H1 (cell line): ENCODE measurements around the gene EBF3. TPM values are rescaled to one million over a fixed set of nuclear protein-coding genes. Genes with fewer than 3 reads are reported as not detected.

ENCODE experiments used
- CTCF ChIA-PET: fragments of 300-600 bp; sonication (Branson Sonifier 250); formaldehyde crosslinking; loops from one replicate; lab custom pipeline; 2021; ENCODE audit not compliant: partially characterized antibody; lab: Charles Lee
- POLR2A ChIA-PET: fragments of 300-600 bp; sonication (Branson Sonifier 250); formaldehyde crosslinking; loops from one replicate; lab custom pipeline; 2021; ENCODE audit warnings: inconsistent platforms; ENCODE audit not compliant: partially characterized antibody; lab: Charles Lee
- DNase-seq, 2 experiments: peaks; one replicate each; pipeline versions ENCODE4 v3.0.0 to v3.0.0-alpha.2; 2010 to 2022; ENCODE audit warnings: low spot score in 2 of 2, low read depth in 1 of 2, mixed read lengths in 1 of 2
- FAIRE-seq: peaks from 2 replicates; lab custom pipeline; 2011; peaks lifted over from hg19 to GRCh38; lab: Jason Lieb, UNC
- H2AFZ ChIP-seq: 2 replicates; pipeline ENCODE4 v1.8.1; 2012; ENCODE audit warnings: low read length, inconsistent platforms
- H2AK5ac ChIP-seq: 2 replicates; pipeline ENCODE4 v1.6.1; 2013; ENCODE audit warnings: low read depth, low read length
- H2BK120ac ChIP-seq: replicated peaks from 2 replicates; pipeline ENCODE3; 2013; ENCODE audit warnings: low read depth, low read length, inconsistent platforms
- H2BK12ac ChIP-seq: 2 replicates; pipeline ENCODE4 v1.6.1; 2013; ENCODE audit warnings: low read depth, low read length
- H2BK15ac ChIP-seq: 2 replicates; pipeline ENCODE4 v1.6.1; 2013; ENCODE audit warnings: low read length
- H2BK20ac ChIP-seq: 2 replicates; pipeline ENCODE4 v1.6.1; 2013; ENCODE audit warnings: low read length
- H2BK5ac ChIP-seq: 2 replicates; pipeline ENCODE4 v1.6.1; 2013; ENCODE audit warnings: low read depth, low read length
- H3K14ac ChIP-seq: 2 replicates; pipeline ENCODE4 v1.6.1; 2013; ENCODE audit warnings: inconsistent platforms; ENCODE audit not compliant: insufficient read length
- H3K18ac ChIP-seq: 2 replicates; pipeline ENCODE4 v1.6.1; 2013; ENCODE audit warnings: low read length; ENCODE audit errors: extremely low read depth
- H3K23ac ChIP-seq: 2 replicates; pipeline ENCODE4 v1.6.1; 2013; ENCODE audit warnings: inconsistent platforms; ENCODE audit not compliant: insufficient read length
- H3K23me2 ChIP-seq: 2 replicates; pipeline ENCODE4 v1.6.1; 2013; ENCODE audit warnings: low read depth, low read length
- H3K27ac ChIP-seq: 2 replicates; pipeline ENCODE4 v1.6.1; 2011; ENCODE audit warnings: low read depth, low read length, inconsistent platforms
- H3K27me3 ChIP-seq, 4 experiments: replicated peaks in 1 of 4; 1 replicate in 1 of 4; 2 replicates in 3 of 4; pipeline versions ENCODE4 v1.6.1 to v1.8.1; 2011 to 2013; ENCODE audit warnings: low read length in 3 of 4, mild to moderate bottlenecking in 3 of 4, inconsistent platforms in 2 of 4, mixed read lengths in 2 of 4, moderate library complexity in 1 of 4; ENCODE audit not compliant: control insufficient read depth in 3 of 4, insufficient read depth in 3 of 4; ENCODE audit errors: extremely low read depth in 1 of 4
- H3K36me3 ChIP-seq, 4 experiments: 2 replicates each; pipeline versions ENCODE4 v1.6.1 to v1.8.1; 2011 to 2013; ENCODE audit warnings: mild to moderate bottlenecking in 4 of 4, low read length in 3 of 4, moderate library complexity in 2 of 4, control low read depth in 1 of 4, inconsistent platforms in 1 of 4; ENCODE audit not compliant: insufficient read depth in 4 of 4, control insufficient read depth in 2 of 4
- H3K4ac ChIP-seq: replicated peaks from 2 replicates; pipeline ENCODE3; 2013; ENCODE audit warnings: low read length, low read depth, mixed read lengths, inconsistent platforms; ENCODE audit not compliant: insufficient read length
- H3K4me1 ChIP-seq, 4 experiments: replicated peaks in 1 of 4; 1 replicate in 1 of 4; 2 replicates in 3 of 4; pipeline versions ENCODE4 v1.6.1 to v1.8.1; 2011 to 2013; ENCODE audit warnings: low read length in 3 of 4, inconsistent platforms in 2 of 4, mixed read lengths in 1 of 4; ENCODE audit not compliant: insufficient read depth in 4 of 4, control insufficient read depth in 3 of 4
- H3K4me2 ChIP-seq, 2 experiments: 2 replicates each; pipeline versions ENCODE4 v1.6.1 to v1.8.1; 2011 to 2013; ENCODE audit warnings: low read depth in 2 of 2, low read length in 2 of 2, control low read depth in 1 of 2, inconsistent platforms in 1 of 2, mild to moderate bottlenecking in 1 of 2; ENCODE audit not compliant: insufficient read depth in 1 of 2
- H3K4me3 ChIP-seq, 4 experiments: fragments of 200-600, 300-600 bp in 1 of 4; sonication (generic), shearing (Covaris generic), sonication (Bioruptor Twin) in 1 of 4; 2 replicates each; pipeline versions ENCODE4 v1.5.1 to v1.8.1; 2011 to 2016; ENCODE audit warnings: low read length in 4 of 4, low read depth in 3 of 4, control low read depth in 2 of 4, inconsistent platforms in 2 of 4, mild to moderate bottlenecking in 2 of 4, mixed read lengths in 1 of 4, moderate library complexity in 1 of 4; ENCODE audit not compliant: insufficient read depth in 2 of 4; ENCODE audit errors: extremely low read depth in 1 of 4
- H3K56ac ChIP-seq: replicated peaks from 2 replicates; pipeline ENCODE3; 2013; ENCODE audit warnings: low read depth, mild to moderate bottlenecking, mixed read lengths, low read length, inconsistent platforms; ENCODE audit not compliant: insufficient read length
- H3K79me1 ChIP-seq: 2 replicates; pipeline ENCODE4 v1.6.1; 2013; ENCODE audit warnings: low read depth, low read length, control low read depth
- H3K79me2 ChIP-seq, 2 experiments: 2 replicates each; pipeline versions ENCODE4 v1.6.1 to v1.8.1; 2012 to 2013; ENCODE audit warnings: low read length in 2 of 2, mild to moderate bottlenecking in 2 of 2, inconsistent platforms in 1 of 2; ENCODE audit not compliant: insufficient read depth in 2 of 2, control insufficient read depth in 1 of 2
- H3K9ac ChIP-seq, 4 experiments: replicated peaks in 1 of 4; 1 replicate in 1 of 4; 2 replicates in 3 of 4; pipeline versions ENCODE4 v1.6.1 to v1.8.1; 2011 to 2013; ENCODE audit warnings: low read depth in 3 of 4, low read length in 3 of 4, control low read depth in 2 of 4, mild to moderate bottlenecking in 2 of 4, moderate library complexity in 2 of 4, inconsistent platforms in 1 of 4; ENCODE audit errors: extremely low read depth in 1 of 4
- H3K9me3 ChIP-seq, 2 experiments: 2 replicates each; pipeline versions ENCODE4 v1.6.1 to v1.8.1; 2012 to 2013; ENCODE audit warnings: mild to moderate bottlenecking in 2 of 2, moderate library complexity in 2 of 2, control low read depth in 1 of 2, inconsistent platforms in 1 of 2, low read depth in 1 of 2, low read length in 1 of 2, mixed read lengths in 1 of 2; ENCODE audit not compliant: insufficient read depth in 2 of 2
- H4K20me1 ChIP-seq, 2 experiments: replicated peaks in 1 of 2; 2 replicates each; pipeline versions ENCODE3 to v1.8.1; 2011 to 2013; ENCODE audit warnings: inconsistent platforms in 2 of 2, low read length in 2 of 2, mild to moderate bottlenecking in 1 of 2; ENCODE audit not compliant: insufficient read depth in 2 of 2, control insufficient read depth in 1 of 2
- H4K5ac ChIP-seq: 2 replicates; pipeline ENCODE4 v1.6.1; 2013; ENCODE audit warnings: low read length, low read depth, mixed read lengths, inconsistent platforms; ENCODE audit not compliant: insufficient read length
- H4K8ac ChIP-seq: 2 replicates; pipeline ENCODE4 v1.8.0; 2013; ENCODE audit warnings: mild to moderate bottlenecking, moderate library complexity, low read length, inconsistent platforms; ENCODE audit not compliant: insufficient read depth; ENCODE audit errors: extremely low read depth
- H4K91ac ChIP-seq: replicated peaks from 2 replicates; pipeline ENCODE3; 2013; ENCODE audit warnings: low read length, mixed read lengths, inconsistent platforms; ENCODE audit not compliant: insufficient read length
- ATF2 ChIP-seq: IDR thresholded peaks from 2 replicates; pipeline ENCODE4 v1.6.1; 2012; ENCODE audit warnings: low read length, inconsistent platforms
- CREB1 ChIP-seq: IDR thresholded peaks from 2 replicates; pipeline ENCODE4 v1.6.1; 2012; ENCODE audit warnings: inconsistent platforms
- YY1 ChIP-seq: IDR thresholded peaks from 2 replicates; pipeline ENCODE4 v1.6.1; 2011; ENCODE audit warnings: low read depth, mild to moderate bottlenecking, low read length
- WGBS, 2 experiments: shearing (Covaris generic) in 1 of 2; methylation state at CpG; one replicate each; pipeline versions ENCODE4 v1.1.6 to v1.1.7; 2013 to 2015; ENCODE audit warnings: low lambda C conversion rate in 2 of 2, mixed read lengths in 2 of 2, inconsistent platforms in 1 of 2, low coverage in 1 of 2, missing lambda C conversion rate in 1 of 2; ENCODE audit not compliant: insufficient replicate concordance in 2 of 2, insufficient coverage in 1 of 2, insufficient read length in 1 of 2; ENCODE audit errors: extremely low coverage in 1 of 2, missing lambda C conversion rate in 1 of 2; 5-methylcytosine and 5-hydroxymethylcytosine counted together
- polyA plus RNA-seq, 7 experiments: library from polyadenylated mRNA; depleted of rRNA in 3 of 7; stranded (reverse) in 5 of 7; unstranded in 2 of 7; fragments of >200 nt in 5 of 7; fragments of 200-250 nt in 2 of 7; gene quantifications; 1 replicate in 5 of 7; 2 replicates in 1 of 7; 4 replicates in 1 of 7; pipeline versions ENCODE4 v1.2.1 to v1.2.3, GENCODE V29; 2011 to 2013; ENCODE audit warnings: missing spikeins in 2 of 7, mixed read lengths in 2 of 7
- total RNA-seq: library from RNA; stranded (reverse); fragmentation: NEBNext Ultra II Directional; extraction: Animal tissue kit (Norgen Biotek cat#: 25700); gene quantifications from 2 replicates; pipeline ENCODE4 v1.2.1, GENCODE V29; 2021

EBF3 gene
- total and polyA plus RNA-seq, 2 of the 8 experiments (the other 6 are each of a cell fraction or from before 2014, with no cell fraction given): 0.08 to 0.26 TPM

GRCh38 chr10:129870961-129871621, 93.0 kb downstream of the EBF3 start:
- ChIA-PET POLR2A (no interaction called here), CTCF (interaction anchor here (0.8 to 9.4 kb wide), 6 partner anchors 13 to 213 kb away, joined by 3 to 123 read pairs (median 3); no protein-coding TSS in a partner anchor)
- Histone ChIP-seq H3K23ac (no peak overlapping the region), H3K79me2 (no peaks in the 10 kb centered on the region), H2BK5ac (no peak overlapping the region), H3K27me3 (no peaks in the 10 kb centered on the region), H2BK120ac (no peak overlapping the region), H3K4me2 (no peak overlapping the region), H2AFZ (no peak overlapping the region), H2AK5ac (no peak overlapping the region), H3K23me2 (no peaks in the 10 kb centered on the region), H4K8ac (no peak overlapping the region), H4K5ac (no peak overlapping the region), H4K91ac (no peak overlapping the region), H3K27ac (no peak overlapping the region), H3K4me3 (no peak overlapping the region), H4K20me1 (no peaks in the 10 kb centered on the region), H3K79me1 (no peaks in the 10 kb centered on the region), H3K36me3 (no peaks in the 10 kb centered on the region), H3K56ac (no peak overlapping the region), H2BK12ac (0 out of 2 replicates have a peak overlapping the region, but pooled peaks have one; percentile 13), H3K9ac (no peak overlapping the region), H2BK20ac (no peak overlapping the region), H3K4ac (no peak overlapping the region), H2BK15ac (no peak overlapping the region), H3K14ac (no peak overlapping the region), H3K4me1 (peaks cover 7 to 36% (median 13%) of the 10 kb centered on the region in 4 experiments), H3K18ac (no peak overlapping the region; the same call in 1 of the 2 replicates), H3K9me3 (no peaks in the 10 kb centered on the region)
- 67% methylated on average over 17 of the region's 17 CpGs; no CpG with 5 or more reads in 1 of the 2 experiments for WGBS, 2 experiments
- FAIRE-seq (no peak), DNase-seq (no peak)
- TF ChIP-seq CREB1: no peak
- TF ChIP-seq ATF2: no peak
- no peak for TF ChIP-seq YY1
